22Rv1 (cell line): Measurements from ENCODE around the gene SGCD.
"Not testable (repeated sequence)": the region's sequence is repeated elsewhere in the genome, so short reads cannot be mapped to it uniquely, and the experiment has no call there.

Experiments used
- H3K27ac ChIP-seq: fragments of 450-650 bp; 2 replicates; pipeline ENCODE4 v1.5.1; 2017
- CTCF ChIP-seq: fragments of 450-650 bp; IDR thresholded peaks from 2 replicates; pipeline ENCODE4 v1.5.1; 2017; ENCODE audit warnings: mild to moderate bottlenecking
- ZFX ChIP-seq: fragments of 450-650 bp; IDR thresholded peaks from 2 replicates; pipeline ENCODE4 v1.6.1; 2017; ENCODE audit warnings: antibody characterized with exemption, borderline replicate concordance

Gene SGCD

GRCh38 chr5:156597276-156597675 is 270.3 kb downstream of the SGCD start:
- TF ChIP-seq CTCF (no peak), ZFX (no peak)
- H3K27ac ChIP-seq = no peak overlapping the region

- TF ChIP-seq ZFX = no peak
- no peak for TF ChIP-seq CTCF
- no peak overlapping the region for H3K27ac ChIP-seq
These were observed 272.0 kb downstream of the SGCD start for GRCh38 chr5:156598964-156599363.

- H3K27ac ChIP-seq = not testable (repeated sequence)
These were observed 283.6 kb downstream of the SGCD start for GRCh38 chr5:156610582-156610981.

GRCh38 chr5:156615901-156616300 is 288.9 kb downstream of the SGCD start:
- no peak overlapping the region for H3K27ac ChIP-seq
- TF ChIP-seq ZFX = no peak
- no peak for TF ChIP-seq CTCF

- no peak for TF ChIP-seq CTCF
- TF ChIP-seq ZFX = no peak
- no peak overlapping the region for H3K27ac ChIP-seq
These were observed 290.5 kb downstream of the SGCD start for GRCh38 chr5:156617426-156617825.

GRCh38 chr5:156618601-156619000 is 291.6 kb downstream of the SGCD start:
- no peak overlapping the region for H3K27ac ChIP-seq
- TF ChIP-seq ZFX (no peak), CTCF (no peak)

GRCh38 chr5:156621719-156622118 is 294.8 kb downstream of the SGCD start:
- TF ChIP-seq CTCF = no peak
- no peak for TF ChIP-seq ZFX

GRCh38 chr5:156623381-156624040 is 296.5 kb downstream of the SGCD start:
- TF ChIP-seq CTCF (no peak), ZFX (no peak)
- no peak overlapping the region for H3K27ac ChIP-seq

More at GRCh38 chr5:156621719-156622118, 294.8 kb downstream of the SGCD start:
- H3K27ac ChIP-seq = no peak overlapping the region
